Measurements from ENCODE around the gene RNF148.

The RNF148 gene

GRCh38 chr7:122736183-122736582 is 33.5 kb upstream of the RNF148 start:
- no peak for TF ChIP-seq CTCF (IDR thresholded peaks at IDR 0.05; ENCODE audit: low read depth, low read length, missing control alignments)
- Histone ChIP-seq H3K36me3 (replicated peaks) (no peaks in the 10 kb centered on the region), H3K27ac (no peak overlapping the region), H3K27me3 (replicated peaks) (no peaks in the 10 kb centered on the region), H3K4me3 (ENCODE audit: low read depth, low read length) (no peak overlapping the region)
- DNase-seq, result no peak
- in situ Hi-C loops (cut with HindIII; ENCODE audit: low pct_ligation_motif_present, low sequenced_read_pairs), result no loop called here

GRCh38 chr7:122727759-122728158 is 25.0 kb upstream of the RNF148 start:
- no peaks in the 10 kb centered on the region for H3K27me3 ChIP-seq (replicated peaks)
- DNase-seq, result no peak
- in situ Hi-C loops (cut with HindIII; ENCODE audit: low pct_ligation_motif_present, low sequenced_read_pairs), result no loop called here
- no peak for TF ChIP-seq CTCF (IDR thresholded peaks at IDR 0.05; ENCODE audit: low read depth, low read length, missing control alignments)
- H3K4me3 ChIP-seq (ENCODE audit: low read depth, low read length), result no peak overlapping the region
- no peak overlapping the region for H3K27ac ChIP-seq
- H3K36me3 ChIP-seq (replicated peaks), result no peaks in the 10 kb centered on the region

GRCh38 chr7:122727354-122727753 is 24.6 kb upstream of the RNF148 start:
- in situ Hi-C loops (cut with HindIII; ENCODE audit: low pct_ligation_motif_present, low sequenced_read_pairs), result no loop called here
- Histone ChIP-seq H3K4me3 (ENCODE audit: low read depth, low read length) (no peak overlapping the region), H3K27me3 (replicated peaks) (no peaks in the 10 kb centered on the region), H3K27ac (no peak overlapping the region), H3K36me3 (replicated peaks) (no peaks in the 10 kb centered on the region)
- no peak for DNase-seq
- TF ChIP-seq CTCF (IDR thresholded peaks at IDR 0.05; ENCODE audit: low read depth, low read length, missing control alignments), result no peak

GRCh38 chr7:122726881-122727280 is 24.2 kb upstream of the RNF148 start:
- no peak for TF ChIP-seq CTCF (IDR thresholded peaks at IDR 0.05; ENCODE audit: low read depth, low read length, missing control alignments)
- Histone ChIP-seq H3K27ac (no peak overlapping the region), H3K36me3 (replicated peaks) (no peaks in the 10 kb centered on the region), H3K27me3 (replicated peaks) (no peaks in the 10 kb centered on the region), H3K4me3 (ENCODE audit: low read depth, low read length) (no peak overlapping the region)
- no peak for DNase-seq
- in situ Hi-C loops (cut with HindIII; ENCODE audit: low pct_ligation_motif_present, low sequenced_read_pairs), result no loop called here

- no peak for DNase-seq
- Histone ChIP-seq H3K27me3 (replicated peaks) (no peaks in the 10 kb centered on the region), H3K4me3 (ENCODE audit: low read depth, low read length) (no peak overlapping the region), H3K27ac (no peak overlapping the region), H3K36me3 (replicated peaks) (no peaks in the 10 kb centered on the region)
- no peak for TF ChIP-seq CTCF (IDR thresholded peaks at IDR 0.05; ENCODE audit: low read depth, low read length, missing control alignments)
- in situ Hi-C loops (cut with HindIII; ENCODE audit: low pct_ligation_motif_present, low sequenced_read_pairs), result no loop called here
These were observed 21.6 kb upstream of the RNF148 start for GRCh38 chr7:122724366-122724765.

GRCh38 chr7:122719010-122719578 is 16.4 kb upstream of the RNF148 start:
- no peaks in the 10 kb centered on the region for H3K36me3 ChIP-seq (replicated peaks)
- no peak overlapping the region for H3K4me3 ChIP-seq (ENCODE audit: low read depth, low read length)
- DNase-seq, result no peak
- TF ChIP-seq CTCF (IDR thresholded peaks at IDR 0.05; ENCODE audit: low read depth, low read length, missing control alignments), result no peak
- in situ Hi-C loops (cut with HindIII; ENCODE audit: low pct_ligation_motif_present, low sequenced_read_pairs), result no loop called here
- H3K27ac ChIP-seq, result no peak overlapping the region
- no peaks in the 10 kb centered on the region for H3K27me3 ChIP-seq (replicated peaks)

Measured in brain microvascular endothelial cell (primary cell).